GM19455 (cell line): Measurements from ENCODE around the gene ANO2.

Experiments used
- ATAC-seq: cut with Tn5 transposase; IDR thresholded peaks from one replicate; pipeline ENCODE4 v1.9.1; 2021; ENCODE audit not compliant: unreplicated experiment

The ANO2 gene

GRCh38 chr12:5521456-5522325, 423.4 kb downstream of the ANO2 start:
- ATAC-seq, result no peak

- ATAC-seq, result no peak
These were observed 424.2 kb downstream of the ANO2 start for GRCh38 chr12:5520831-5521230.

- no peak for ATAC-seq
These were observed 425.0 kb downstream of the ANO2 start for GRCh38 chr12:5520037-5520436.

GRCh38 chr12:5518584-5519365, 426.3 kb downstream of the ANO2 start:
- no peak for ATAC-seq

- ATAC-seq, result no peak
These were observed 428.5 kb downstream of the ANO2 start for GRCh38 chr12:5516371-5517241.

GRCh38 chr12:5515458-5515857, 429.6 kb downstream of the ANO2 start:
- no peak for ATAC-seq

GRCh38 chr12:5514545-5514944, 430.5 kb downstream of the ANO2 start:
- no peak for ATAC-seq

GRCh38 chr12:5514016-5514415, 431.0 kb downstream of the ANO2 start:
- ATAC-seq, result no peak

- ATAC-seq, result no peak
These were observed 431.7 kb downstream of the ANO2 start for GRCh38 chr12:5513406-5513805.
